HepG2 (cell line): ENCODE measurements around the gene NCOA7. TPM values are rescaled to one million over a fixed set of nuclear protein-coding genes. Genes with fewer than 3 reads are reported as not detected.

Experiments
- CTCF ChIP-seq: sonication (generic); formaldehyde crosslinking; IDR thresholded peaks from 2 replicates; pipeline ENCODE4 v1.5.0; 2020; ENCODE audit warnings: mild to moderate bottlenecking, missing genetic modification reagents, moderate library complexity
- DRAP1 ChIP-seq: IDR thresholded peaks from 2 replicates; pipeline ENCODE4 v1.6.1; 2016; ENCODE audit warnings: missing genetic modification reagents, missing compliant biosample characterization
- EHMT2 ChIP-seq: fragments of 200-600 bp; sonication (generic); IDR thresholded peaks from 2 replicates; pipeline ENCODE4 v1.7.0; 2017; ENCODE audit warnings: antibody characterized with exemption, low read depth, low read length, borderline replicate concordance
- ESRRA ChIP-seq: sonication (generic); formaldehyde crosslinking; IDR thresholded peaks from 2 replicates; pipeline ENCODE4 v1.5.1; 2020; ENCODE audit warnings: mild to moderate bottlenecking, low read depth, missing genetic modification reagents
- FOXK2 ChIP-seq: fragments of 450-650 bp; IDR thresholded peaks from 2 replicates; pipeline ENCODE4 v1.6.1; 2016
- HHEX ChIP-seq: IDR thresholded peaks from 2 replicates; pipeline ENCODE4 v1.6.1; 2016; ENCODE audit warnings: control low read depth
- HMG20A ChIP-seq: IDR thresholded peaks from 2 replicates; pipeline ENCODE4 v1.6.1; 2016; ENCODE audit warnings: borderline replicate concordance
- JUN ChIP-seq: sonication (generic); formaldehyde crosslinking; IDR thresholded peaks from 2 replicates; pipeline ENCODE4 v1.4.0; 2020; ENCODE audit warnings: mild to moderate bottlenecking, missing genetic modification reagents
- LRRFIP1 ChIP-seq: sonication (generic); formaldehyde crosslinking; conservative IDR thresholded peaks from 2 replicates; pipeline ENCODE4 v1.4.0; 2020; ENCODE audit warnings: missing genetic modification reagents
- NONO ChIP-seq, 2 experiments: fragments of 450-650 bp in 1 of 2; sonication (generic) in 1 of 2; formaldehyde crosslinking in 1 of 2; IDR thresholded peaks in 1 of 2; conservative IDR thresholded peaks in 1 of 2; 2 replicates each; pipeline versions ENCODE4 v1.6.1 to v1.8.0; 2017 to 2022; ENCODE audit warnings: mild to moderate bottlenecking in 1 of 2, missing genetic modification reagents in 1 of 2, moderate library complexity in 1 of 2
- NPAS2 ChIP-seq: sonication (generic); formaldehyde crosslinking; IDR thresholded peaks from 2 replicates; pipeline ENCODE4 v1.8.0; 2022; ENCODE audit warnings: mild to moderate bottlenecking, missing genetic modification reagents, borderline replicate concordance
- PRDM10 ChIP-seq: sonication (generic); formaldehyde crosslinking; IDR thresholded peaks from 2 replicates; pipeline ENCODE4 v1.4.0; 2020; ENCODE audit warnings: low read depth, missing genetic modification reagents
- PRPF4 ChIP-seq: fragments of 200-400 bp; formaldehyde crosslinking; IDR thresholded peaks from 2 replicates; pipeline ENCODE4 v1.6.1; 2016; ENCODE audit warnings: low read length, low read depth; ENCODE audit not compliant: poor library complexity, severe bottlenecking
- RXRB ChIP-seq: IDR thresholded peaks from 2 replicates; pipeline ENCODE4 v1.6.1; 2016; ENCODE audit warnings: borderline replicate concordance, missing genetic modification reagents, missing compliant biosample characterization
- TOE1 ChIP-seq: sonication (generic); formaldehyde crosslinking; IDR thresholded peaks from 2 replicates; pipeline ENCODE4 v1.4.0; 2020; ENCODE audit warnings: mild to moderate bottlenecking, missing genetic modification reagents
- ZBTB14 ChIP-seq: sonication (generic); formaldehyde crosslinking; IDR thresholded peaks from 2 replicates; pipeline ENCODE4 v1.4.0; 2020; ENCODE audit warnings: missing genetic modification reagents
- ZKSCAN5 ChIP-seq: sonication (generic); formaldehyde crosslinking; IDR thresholded peaks from 2 replicates; pipeline ENCODE4 v1.5.1; 2020; ENCODE audit warnings: mild to moderate bottlenecking, missing genetic modification reagents
- ZNF335 ChIP-seq: sonication (generic); formaldehyde crosslinking; IDR thresholded peaks from 2 replicates; pipeline ENCODE4 v1.4.0; 2020; ENCODE audit warnings: missing genetic modification reagents
- ZNF34 ChIP-seq: sonication (generic); formaldehyde crosslinking; IDR thresholded peaks from 2 replicates; pipeline ENCODE4 v1.4.0; 2020; ENCODE audit warnings: mild to moderate bottlenecking, missing genetic modification reagents, borderline replicate concordance
- ZNF484 ChIP-seq: sonication (generic); formaldehyde crosslinking; IDR thresholded peaks from 2 replicates; pipeline ENCODE4 v1.5.1; 2020; ENCODE audit warnings: mild to moderate bottlenecking, low read depth, missing genetic modification reagents, borderline replicate concordance
- polyA plus RNA-seq, 8 experiments: library from polyadenylated mRNA; depleted of rRNA in 3 of 8; stranded (reverse) in 7 of 8; unstranded in 1 of 8; fragments of >200 nt; fragmentation: Illumina TruSeq in 4 of 8; extraction: Trizol in 4 of 8; gene quantifications; 2 replicates each; pipeline versions ENCODE4 v1.2.1 to v1.2.3, GENCODE V29; 2011 to 2016; ENCODE audit warnings: low read depth in 4 of 8, missing spikeins in 1 of 8, mixed read lengths in 1 of 8; ENCODE audit not compliant: insufficient read depth in 1 of 8
- total RNA-seq, 5 experiments: library from RNA; depleted of rRNA; stranded (reverse); fragments of >200 nt; fragmentation: Illumina TruSeq; extraction: Trizol; gene quantifications; 2 replicates each; pipeline ENCODE4 v1.2.3, GENCODE V29; 2016; ENCODE audit warnings: low read depth in 1 of 5

The NCOA7 gene
- total and polyA plus RNA-seq, 2 of the 13 experiments (the other 11 are each of a cell fraction or from before 2014, with no cell fraction given) = 13.6 to 20.8 TPM

GRCh38 chr6:125791151-125791819 lies 525 bp downstream of the NCOA7 start (continued):
- no peak for TF ChIP-seq ZBTB14
- TF ChIP-seq NPAS2 (CRISPR knock-in tag) = no peak
- TF ChIP-seq ZNF484 = no peak
- no peak for TF ChIP-seq ESRRA (CRISPR knock-in tag)
- TF ChIP-seq PRDM10 = no peak
- no peak for TF ChIP-seq FOXK2
- TF ChIP-seq PRPF4 = no peak
- TF ChIP-seq NONO (IDR thresholded peaks at IDR 0.05) = no peak
- TF ChIP-seq NONO (CRISPR knock-in tag; conservative IDR thresholded peaks at IDR 0.05) = peak; percentile 28; the same call in 1 of the 2 replicates
- no peak for TF ChIP-seq DRAP1 (CRISPR knock-in tag)
- TF ChIP-seq HHEX = no peak
- TF ChIP-seq ZNF34 (CRISPR knock-in tag) = no peak
- 0 out of 2 replicates have a peak, but pooled peaks have one; percentile 41 for TF ChIP-seq ZKSCAN5 (CRISPR knock-in tag)
- TF ChIP-seq CTCF = peak; percentile 65
- TF ChIP-seq TOE1 = no peak
- no peak for TF ChIP-seq LRRFIP1 (CRISPR knock-in tag)
- no peak for TF ChIP-seq RXRB
- TF ChIP-seq JUN (CRISPR knock-in tag) = no peak
- TF ChIP-seq ZNF335 (CRISPR knock-in tag) = no peak
- no peak for TF ChIP-seq HMG20A (CRISPR knock-in tag)
- TF ChIP-seq EHMT2 = no peak
